SK-N-MC (cell line): ENCODE data around the gene ZNF526.
A peak's percentile ranks its signal among the peaks of the same experiment; 100 is the strongest.

Experiments used
- DNase-seq: peaks from one replicate; pipeline ENCODE4 v3.0.0-alpha.2; 2011; ENCODE audit warnings: low read depth, low spot score
- H3K27ac ChIP-seq: fragments of 200-600 bp; sonication (generic); 2 replicates; pipeline ENCODE4 v1.5.1; 2016; ENCODE audit warnings: mixed run types
- H3K36me3 ChIP-seq: fragments of 200-600 bp; sonication (generic); 2 replicates; pipeline ENCODE4 v1.6.1; 2017; ENCODE audit warnings: antibody characterized with exemption, low read length, mixed read lengths; ENCODE audit not compliant: insufficient read depth
- H3K4me3 ChIP-seq: fragments of 200-600 bp; sonication (generic); 2 replicates; pipeline ENCODE4 v1.5.1; 2016
- H3K9ac ChIP-seq: fragments of 200-600 bp; sonication (generic); 2 replicates; pipeline ENCODE4 v1.8.0; 2017; ENCODE audit warnings: mixed run types, mixed read lengths; ENCODE audit not compliant: insufficient read length
- H3K9me3 ChIP-seq: fragments of 200-600 bp; sonication (generic); 2 replicates; pipeline ENCODE4 v1.6.1; 2017; ENCODE audit warnings: low read depth, mild to moderate bottlenecking, antibody characterized with exemption, low read length, moderate library complexity, mixed read lengths
- EZH2 ChIP-seq: fragments of 200-600 bp; sonication (generic); IDR thresholded peaks from one replicate; pipeline ENCODE4 v1.6.1; 2017; ENCODE audit warnings: antibody characterized with exemption
- FOXP2 ChIP-seq: optimal IDR thresholded peaks from 2 replicates; pipeline ENCODE3; 2011; ENCODE audit warnings: mild to moderate bottlenecking, moderate library complexity; ENCODE audit not compliant: insufficient read depth; ENCODE audit errors: extremely low read length, control extremely low read depth
- POLR2AphosphoS5 ChIP-seq: IDR thresholded peaks from 2 replicates; pipeline ENCODE4 v1.6.1; 2012; ENCODE audit warnings: mild to moderate bottlenecking, low read depth, low read length, borderline replicate concordance

The ZNF526 gene

GRCh38 chr19:42208612-42209011 is 11.5 kb upstream of the ZNF526 start:
- DNase-seq, result no peak
- Histone ChIP-seq H3K9ac (no peak overlapping the region), H3K36me3 (peaks cover 47% of the 10 kb centered on the region), H3K27ac (no peak overlapping the region), H3K9me3 (no peaks in the 10 kb centered on the region), H3K4me3 (no peak overlapping the region)
- TF ChIP-seq POLR2AphosphoS5, result no peak
- TF ChIP-seq EZH2, result no peak
- TF ChIP-seq FOXP2, result no peak

- H3K9ac ChIP-seq, result no peak overlapping the region
- H3K4me3 ChIP-seq, result no peak overlapping the region
- H3K36me3 ChIP-seq, result peaks cover 46% of the 10 kb centered on the region; the same call in 1 of the 2 replicates
- H3K9me3 ChIP-seq, result no peaks in the 10 kb centered on the region
- no peak for DNase-seq
- no peak overlapping the region for H3K27ac ChIP-seq
- TF ChIP-seq EZH2 (no peak), FOXP2 (no peak), POLR2AphosphoS5 (no peak)
Measured at GRCh38 chr19:42212886-42213285, 7.2 kb upstream of the ZNF526 start.

DNA sequence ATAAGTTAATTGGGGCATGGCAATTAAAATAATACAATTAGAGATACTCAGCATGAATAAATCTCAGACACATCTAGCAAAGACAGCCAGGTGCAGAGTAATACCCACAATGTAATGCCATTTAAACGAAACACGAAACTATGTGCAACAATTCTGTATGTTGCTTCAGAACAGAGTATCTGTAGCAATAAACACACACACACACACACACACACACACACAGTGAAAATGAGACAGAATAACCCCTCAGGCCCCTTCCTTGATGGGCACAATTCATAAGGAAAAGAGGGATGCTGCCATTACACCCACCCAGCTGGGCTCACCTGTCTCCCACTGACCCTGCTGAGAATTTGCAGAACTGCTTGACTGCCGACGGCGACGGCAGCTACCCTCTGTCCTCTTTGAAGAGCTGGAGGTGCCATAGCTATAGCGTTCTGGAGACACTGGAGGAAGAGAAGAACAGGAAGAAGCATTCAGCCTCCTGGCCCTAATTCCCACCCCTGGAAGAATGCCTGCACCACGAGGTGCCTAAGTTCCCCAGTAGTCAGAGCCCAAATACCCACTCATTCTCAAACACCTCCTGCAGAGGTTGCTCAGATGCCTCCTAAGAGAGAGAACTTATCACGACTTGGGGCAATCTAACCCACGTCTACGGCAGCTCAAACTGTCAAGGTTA is 5.2 kb upstream of the ZNF526 start:
- Histone ChIP-seq H3K36me3 (peaks cover 27% of the 10 kb centered on the region; the same call in 1 of the 2 replicates), H3K9me3 (no peaks in the 10 kb centered on the region), H3K9ac (no peak overlapping the region), H3K27ac (no peak overlapping the region), H3K4me3 (no peak overlapping the region)
- TF ChIP-seq EZH2 (no peak), FOXP2 (no peak), POLR2AphosphoS5 (no peak)
- no peak for DNase-seq

GRCh38 chr19:42216653-42217519 is 3.2 kb upstream of the ZNF526 start:
- TF ChIP-seq EZH2 (no peak), FOXP2 (no peak), POLR2AphosphoS5 (no peak)
- H3K36me3 ChIP-seq, result peaks cover 26% of the 10 kb centered on the region; the same call in 1 of the 2 replicates
- H3K4me3 ChIP-seq, result peak overlapping the region; percentile 86
- no peak for DNase-seq
- H3K27ac ChIP-seq, result no peak overlapping the region
- no peaks in the 10 kb centered on the region for H3K9me3 ChIP-seq
- peak overlapping the region; percentile 84 for H3K9ac ChIP-seq

- peak; percentile 63 for DNase-seq
Measured at GRCh38 chr19:42217520-42218437, 2.3 kb upstream of the ZNF526 start, which contains the start of gene DEDD2. TSS of gene DEDD2 (minus strand) at chr19:42217677. CDS start at chr19:42217007, 670 bp downstream.

DNA sequence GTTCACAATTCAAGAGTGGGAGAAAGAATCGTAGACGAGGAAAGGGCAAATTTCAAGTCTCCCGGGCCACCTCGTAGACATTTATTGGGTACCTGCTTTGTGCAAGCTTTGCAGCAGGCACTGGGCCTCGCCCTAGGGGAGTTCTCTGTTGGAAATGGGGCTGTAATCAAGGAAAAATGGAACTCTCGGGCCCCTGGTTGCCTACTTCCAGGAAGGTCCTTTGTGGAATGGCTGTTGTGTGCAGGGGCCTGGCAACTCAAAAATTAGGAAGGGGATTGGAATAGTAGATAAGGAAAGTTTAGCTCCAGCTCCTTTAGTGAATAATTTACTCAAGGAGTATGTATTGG is 612 bp downstream of the ZNF526 start:
- peak overlapping the region; percentile 89 for H3K4me3 ChIP-seq
- H3K36me3 ChIP-seq, result peaks cover 21% of the 10 kb centered on the region; the same call in 1 of the 2 replicates
- peak overlapping the region; percentile 88 for H3K9ac ChIP-seq
- DNase-seq, result no peak
- no peak overlapping the region for H3K27ac ChIP-seq
- TF ChIP-seq POLR2AphosphoS5 (no peak), EZH2 (no peak)
- no peaks in the 10 kb centered on the region for H3K9me3 ChIP-seq

More at GRCh38 chr19:42217520-42218437, 2.3 kb upstream of the ZNF526 start, which contains the start of gene DEDD2:
- peak within 1 kb of the TSS; percentile 86 for H3K4me3 ChIP-seq
- H3K9ac ChIP-seq, result peak within 1 kb of the TSS; percentile 84
- TF ChIP-seq POLR2AphosphoS5 (peak; percentile 73; the same call in 1 of the 2 replicates), EZH2 (no peak)
- peak within 1 kb of the TSS; percentile 63 for H3K27ac ChIP-seq
- no peaks in the 10 kb centered on the region for H3K9me3 ChIP-seq
- peaks cover 28% of the 10 kb centered on the region; the same call in 1 of the 2 replicates for H3K36me3 ChIP-seq

DNA sequence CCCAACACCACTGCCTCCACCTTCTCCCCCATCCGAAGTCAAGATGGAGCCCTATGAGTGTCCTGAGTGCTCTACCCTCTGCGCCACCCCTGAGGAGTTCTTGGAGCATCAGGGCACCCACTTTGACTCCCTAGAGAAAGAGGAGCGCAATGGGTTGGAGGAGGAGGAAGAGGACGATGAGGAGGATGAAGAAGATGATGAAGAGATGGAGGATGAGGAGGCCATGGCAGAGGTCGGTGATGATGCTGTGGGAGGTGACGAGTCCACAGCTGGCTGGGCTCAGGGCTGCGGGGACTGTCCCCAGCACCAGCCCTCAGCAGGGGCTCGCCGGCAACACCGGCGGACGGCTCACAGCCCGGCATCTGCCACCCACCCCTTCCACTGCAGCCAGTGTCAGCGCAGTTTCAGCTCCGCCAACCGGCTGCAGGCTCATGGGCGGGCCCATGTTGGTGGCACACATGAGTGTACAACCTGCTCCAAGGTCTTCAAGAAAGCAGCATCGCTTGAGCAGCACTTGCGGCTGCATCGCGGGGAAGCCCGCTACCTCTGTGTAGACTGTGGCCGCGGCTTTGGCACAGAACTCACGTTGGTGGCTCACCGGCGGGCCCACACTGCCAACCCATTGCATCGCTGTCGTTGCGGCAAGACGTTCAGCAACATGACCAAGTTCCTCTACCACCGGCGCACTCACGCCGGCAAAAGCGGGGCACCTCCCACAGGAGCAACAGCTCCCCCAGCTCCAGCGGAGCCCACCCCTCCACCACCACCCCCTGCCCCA is 5.0 kb downstream of the ZNF526 start:
- H3K4me3 ChIP-seq, result no peak overlapping the region
- TF ChIP-seq FOXP2, result no peak
- no peak for TF ChIP-seq EZH2
- TF ChIP-seq POLR2AphosphoS5, result no peak
- H3K27ac ChIP-seq, result no peak overlapping the region
- DNase-seq, result no peak
- peaks cover 50% of the 10 kb centered on the region; the same call in 1 of the 2 replicates for H3K36me3 ChIP-seq
- no peak overlapping the region for H3K9ac ChIP-seq
- no peaks in the 10 kb centered on the region for H3K9me3 ChIP-seq
